Natural killer cell treated with Interleukin-12 subunit alpha and Interleukin-12 subunit beta and Interleukin-15 and Interleukin-18, amount 100 ng/mL, for 72 hours (primary cell): ENCODE data around the gene TRIM44. TPM values are rescaled to one million over a fixed set of nuclear protein-coding genes. Genes with fewer than 3 reads are reported as not detected.
"Not testable (repeated sequence)": the region's sequence is repeated elsewhere in the genome, so short reads cannot be mapped to it uniquely, and the experiment has no call there.

Experiments used
- ATAC-seq, 2 donors: fragments of 150-1000 bp; cut with Tn5 transposase in 1 of 2; sonication (Bioruptor Pico), chemical (Tn5 transposase) in 1 of 2; 2 replicates each; pipeline ENCODE4 v1.10.0; 2021
- DNase-seq: peaks from one replicate; pipeline ENCODE4 v3.0.0; 2022; ENCODE audit warnings: low spot score
- H3K27ac Mint-ChIP-seq, 2 donors: 1 replicate in 1 of 2; 2 replicates in 1 of 2; pipeline ENCODE4 v1.8.0; 2022; ENCODE audit warnings: mixed read lengths in 2 of 2, mild to moderate bottlenecking in 1 of 2, moderate library complexity in 1 of 2
- H3K27me3 Mint-ChIP-seq, 2 donors: 1 replicate in 1 of 2; 2 replicates in 1 of 2; pipeline ENCODE4 v1.8.0; 2022; ENCODE audit warnings: mixed read lengths in 2 of 2
- H3K36me3 Mint-ChIP-seq: one replicate; pipeline ENCODE4 v1.8.0; 2022; ENCODE audit warnings: mixed read lengths
- H3K4me1 Mint-ChIP-seq, 2 donors: 1 replicate in 1 of 2; 2 replicates in 1 of 2; pipeline ENCODE4 v1.8.0; 2022; ENCODE audit warnings: low read depth in 2 of 2, mixed read lengths in 2 of 2, mild to moderate bottlenecking in 1 of 2
- H3K4me3 Mint-ChIP-seq: one replicate; pipeline ENCODE4 v1.8.0; 2022; ENCODE audit warnings: mixed read lengths
- H3K9me3 Mint-ChIP-seq: 2 replicates; pipeline ENCODE4 v1.8.0; 2022; ENCODE audit warnings: mixed read lengths
- total RNA-seq, 2 donors: library from RNA; stranded (reverse); gene quantifications; one replicate each; pipeline ENCODE4 v1.2.3, GENCODE V29; 2022

Gene TRIM44
- total RNA-seq, 2 donors from 2014 or later, result 38.1 to 40.6 TPM

GRCh38 chr11:35689081-35689996, 26.8 kb downstream of the TRIM44 start:
- Mint-ChIP-seq H3K27ac (no peak overlapping the region), H3K36me3 (no peaks in the 10 kb centered on the region), H3K4me1 (peaks cover 15 to 38% of the 10 kb centered on the region in 2 donors), H3K4me3 (no peak overlapping the region), H3K9me3 (no peaks in the 10 kb centered on the region), H3K27me3 (no peaks in the 10 kb centered on the region)
- DNase-seq (no peak), ATAC-seq (no peak)

- peaks cover 6% of the 10 kb centered on the region for H3K36me3 Mint-ChIP-seq
- peaks cover 0 to 10% of the 10 kb centered on the region in 2 donors for H3K4me1 Mint-ChIP-seq
- ATAC-seq (no peak), DNase-seq (no peak)
- no peak overlapping the region for H3K4me3 Mint-ChIP-seq
- H3K27me3 Mint-ChIP-seq, result no peaks in the 10 kb centered on the region
- no peak overlapping the region for H3K27ac Mint-ChIP-seq
- H3K9me3 Mint-ChIP-seq, result peaks cover 3% of the 10 kb centered on the region
These were observed 39.6 kb downstream of the TRIM44 start for GRCh38 chr11:35702126-35702525.

GRCh38 chr11:35709376-35709775, 46.8 kb downstream of the TRIM44 start:
- H3K36me3 Mint-ChIP-seq, result no peaks in the 10 kb centered on the region
- H3K4me1 Mint-ChIP-seq, result peaks cover 0 to 13% of the 10 kb centered on the region in 2 donors
- H3K9me3 Mint-ChIP-seq, result no peaks in the 10 kb centered on the region
- H3K4me3 Mint-ChIP-seq, result no peak overlapping the region
- no peak for ATAC-seq
- no peak for DNase-seq
- no peak overlapping the region for H3K27ac Mint-ChIP-seq
- H3K27me3 Mint-ChIP-seq, result no peaks in the 10 kb centered on the region

GRCh38 chr11:35711173-35711910, 48.8 kb downstream of the TRIM44 start:
- no peak for DNase-seq
- H3K4me3 Mint-ChIP-seq, result no peak overlapping the region
- H3K36me3 Mint-ChIP-seq, result peaks cover 12% of the 10 kb centered on the region
- peaks cover 4% of the 10 kb centered on the region for H3K9me3 Mint-ChIP-seq
- H3K4me1 Mint-ChIP-seq, result peaks cover 18 to 30% of the 10 kb centered on the region in 2 donors
- no peak for ATAC-seq
- no peak overlapping the region for H3K27ac Mint-ChIP-seq
- H3K27me3 Mint-ChIP-seq, result no peaks in the 10 kb centered on the region

GRCh38 chr11:35711924-35712323, 49.3 kb downstream of the TRIM44 start:
- Mint-ChIP-seq H3K9me3 (peaks cover 4% of the 10 kb centered on the region), H3K27ac (no peak overlapping the region), H3K4me3 (no peak overlapping the region), H3K27me3 (no peaks in the 10 kb centered on the region), H3K36me3 (peaks cover 12% of the 10 kb centered on the region), H3K4me1 (peaks cover 24 to 32% of the 10 kb centered on the region in 2 donors)
- no peak for ATAC-seq
- DNase-seq, result no peak

GRCh38 chr11:35712533-35712932, 50.0 kb downstream of the TRIM44 start:
- Mint-ChIP-seq H3K27ac (peak overlapping the region in 1 of 2 donors; percentile 53), H3K4me1 (peaks cover 30 to 34% of the 10 kb centered on the region in 2 donors), H3K4me3 (no peak overlapping the region)

GRCh38 chr11:35714882-35715627, 52.5 kb downstream of the TRIM44 start:
- H3K27ac Mint-ChIP-seq, result peak overlapping the region; percentile 60
- H3K9me3 Mint-ChIP-seq, result peaks cover 4% of the 10 kb centered on the region
- peak; percentile 64 for DNase-seq
- ATAC-seq, result peak; percentile 94 to 96
- H3K4me3 Mint-ChIP-seq, result peak overlapping the region; percentile 40
- H3K27me3 Mint-ChIP-seq, result no peaks in the 10 kb centered on the region
- H3K4me1 Mint-ChIP-seq, result peaks cover 33 to 37% of the 10 kb centered on the region in 2 donors
- H3K36me3 Mint-ChIP-seq, result peaks cover 12% of the 10 kb centered on the region

More at GRCh38 chr11:35712533-35712932, 50.0 kb downstream of the TRIM44 start:
- Mint-ChIP-seq H3K9me3 (peaks cover 4% of the 10 kb centered on the region), H3K36me3 (peaks cover 12% of the 10 kb centered on the region), H3K27me3 (no peaks in the 10 kb centered on the region)
- DNase-seq, result no peak
- ATAC-seq, result no peak

- DNase-seq, H3K9me3 Mint-ChIP-seq, H3K27me3 Mint-ChIP-seq, ATAC-seq: not testable (repeated sequence)
- Mint-ChIP-seq H3K36me3 (peaks cover 12% of the 10 kb centered on the region), H3K4me1 (peaks cover 33 to 37% of the 10 kb centered on the region in 2 donors), H3K27ac (peak overlapping the region; percentile 60), H3K4me3 (peak overlapping the region; percentile 40)
These were observed 53.1 kb downstream of the TRIM44 start for GRCh38 chr11:35715677-35716076.

- H3K4me3 Mint-ChIP-seq, result no peak overlapping the region
- ATAC-seq, result no peak
- H3K27ac Mint-ChIP-seq, result no peak overlapping the region
- no peaks in the 10 kb centered on the region for H3K27me3 Mint-ChIP-seq
- peaks cover 4% of the 10 kb centered on the region for H3K9me3 Mint-ChIP-seq
- H3K4me1 Mint-ChIP-seq, result peaks cover 39 to 40% of the 10 kb centered on the region in 2 donors
- H3K36me3 Mint-ChIP-seq, result peaks cover 12% of the 10 kb centered on the region
- DNase-seq, result no peak
These were observed 54.5 kb downstream of the TRIM44 start for GRCh38 chr11:35717043-35717442.

- Mint-ChIP-seq H3K4me1 (peaks cover 35 to 40% of the 10 kb centered on the region in 2 donors), H3K9me3 (peaks cover 4% of the 10 kb centered on the region), H3K36me3 (peaks cover 12% of the 10 kb centered on the region), H3K4me3 (no peak overlapping the region), H3K27me3 (no peaks in the 10 kb centered on the region), H3K27ac (no peak overlapping the region)
- ATAC-seq (no peak), DNase-seq (no peak)
These were observed 54.9 kb downstream of the TRIM44 start for GRCh38 chr11:35717520-35717919.

- ATAC-seq, result no peak
- DNase-seq, result no peak
- H3K27ac Mint-ChIP-seq, result no peak overlapping the region
- H3K36me3 Mint-ChIP-seq, result peaks cover 8% of the 10 kb centered on the region
- H3K9me3 Mint-ChIP-seq, result no peaks in the 10 kb centered on the region
- no peak overlapping the region for H3K4me3 Mint-ChIP-seq
- no peaks in the 10 kb centered on the region for H3K27me3 Mint-ChIP-seq
- peaks cover 24 to 34% of the 10 kb centered on the region in 2 donors for H3K4me1 Mint-ChIP-seq
These were observed 59.2 kb downstream of the TRIM44 start for GRCh38 chr11:35721651-35722282.

GRCh38 chr11:35722641-35723040, 60.1 kb downstream of the TRIM44 start:
- Mint-ChIP-seq H3K9me3 (no peaks in the 10 kb centered on the region), H3K27ac (no peak overlapping the region), H3K36me3 (peaks cover 8% of the 10 kb centered on the region), H3K27me3 (no peaks in the 10 kb centered on the region), H3K4me1 (peaks cover 21 to 26% of the 10 kb centered on the region in 2 donors), H3K4me3 (no peak overlapping the region)
- no peak for ATAC-seq
- no peak for DNase-seq

GRCh38 chr11:35723493-35723892, 60.9 kb downstream of the TRIM44 start:
- Mint-ChIP-seq H3K36me3 (peaks cover 9% of the 10 kb centered on the region), H3K4me1 (peaks cover 21 to 26% of the 10 kb centered on the region in 2 donors), H3K4me3 (no peak overlapping the region), H3K27ac (no peak overlapping the region), H3K27me3 (no peaks in the 10 kb centered on the region), H3K9me3 (no peaks in the 10 kb centered on the region)
- DNase-seq (no peak), ATAC-seq (no peak)
